ENCODE results near the gene CYTH2.
A peak's percentile ranks its signal among the peaks of the same experiment; 100 is the strongest.

Gene CYTH2

GRCh38 chr19:48508729-48509411 is 39.7 kb downstream of the CYTH2 start:
- H3K27ac ChIP-seq (ENCODE audit: extremely low read depth, low read depth, low read length), result no peak overlapping the region
- no peaks in the 10 kb centered on the region for H3K9me3 ChIP-seq (ENCODE audit: control insufficient read depth, insufficient read depth, low read depth, low read length)
- TF ChIP-seq HOXC10 (CRISPR knock-in tag; IDR thresholded peaks at IDR 0.05) (no peak), ZBTB49 (tag by site-specific recombination; IDR thresholded peaks at IDR 0.05; ENCODE audit: low read depth) (no peak), ZNF529 (tag by site-specific recombination; IDR thresholded peaks at IDR 0.05; ENCODE audit: insufficient replicate concordance) (no peak), ZNF510 (tag by site-specific recombination; IDR thresholded peaks at IDR 0.05; ENCODE audit: insufficient replicate concordance) (no peak), IKZF3 (tag by site-specific recombination; IDR thresholded peaks at IDR 0.05) (no peak), BCL11A (tag by site-specific recombination; IDR thresholded peaks at IDR 0.05; ENCODE audit: low read depth) (no peak), EGR2 (tag by site-specific recombination; IDR thresholded peaks at IDR 0.05; ENCODE audit: low read depth) (no peak)
- POLR2A ChIA-PET, result interaction anchor here (0.6 to 1.7 kb wide), 4 partner anchors 16 to 232 kb away, joined by 3 to 5 read pairs (median 4); partner anchors contain the start of gene RPL18
- H3K4me1 ChIP-seq (ENCODE audit: control insufficient read depth, insufficient read depth, low read length), result no peaks in the 10 kb centered on the region
- no peaks in the 10 kb centered on the region for H3K36me3 ChIP-seq (ENCODE audit: control insufficient read depth in 2 of 2, insufficient read depth in 1 of 2, low read length in 2 of 2)
- no peak overlapping the region for H3K4me3 ChIP-seq (ENCODE audit: low read depth, low read length)
- CTCF ChIA-PET, result interaction anchor here (0.5 to 8.2 kb wide), 5 partner anchors 18 to 154 kb away, joined by 3 to 272 read pairs (median 5); no protein-coding TSS in a partner anchor

- H3K27ac ChIP-seq (ENCODE audit: extremely low read depth, low read depth, low read length), result no peak overlapping the region
- H3K4me3 ChIP-seq (ENCODE audit: low read depth, low read length), result no peak overlapping the region
- H3K9me3 ChIP-seq (ENCODE audit: control insufficient read depth, insufficient read depth, low read depth, low read length), result no peaks in the 10 kb centered on the region
- H3K36me3 ChIP-seq (ENCODE audit: control insufficient read depth in 2 of 2, insufficient read depth in 1 of 2, low read length in 2 of 2), result no peaks in the 10 kb centered on the region
- no peaks in the 10 kb centered on the region for H3K4me1 ChIP-seq (ENCODE audit: control insufficient read depth, insufficient read depth, low read length)
- ChIA-PET CTCF (interaction anchor here (0.5 to 8.2 kb wide), 2 partner anchors 75 to 98 kb away, joined by 5 to 272 read pairs; no protein-coding TSS in a partner anchor), POLR2A (interaction anchor here (0.5 to 1.7 kb wide), 2 partner anchors 14 to 16 kb away, joined by 3 to 5 read pairs; no protein-coding TSS in a partner anchor)
- peak; percentile 58 for TF ChIP-seq SP2 (tag by site-specific recombination; IDR thresholded peaks at IDR 0.05)
- no peak for TF ChIP-seq ZNF37A (tag by site-specific recombination; IDR thresholded peaks at IDR 0.05)
Measured at GRCh38 chr19:48509467-48510194, 40.5 kb downstream of the CYTH2 start.

- no peaks in the 10 kb centered on the region for H3K36me3 ChIP-seq (ENCODE audit: control insufficient read depth in 2 of 2, insufficient read depth in 1 of 2, low read length in 2 of 2)
- H3K9me3 ChIP-seq (ENCODE audit: control insufficient read depth, insufficient read depth, low read depth, low read length), result no peaks in the 10 kb centered on the region
- ChIA-PET POLR2A (interaction anchor here (0.7 kb wide), 1 partner anchor 43 kb away, joined by 4 read pairs; no protein-coding TSS in a partner anchor), CTCF (interaction anchor here (0.5 to 8.2 kb wide), 2 partner anchors 40 to 74 kb away, joined by 3 to 272 read pairs; no protein-coding TSS in a partner anchor)
- no peak overlapping the region for H3K27ac ChIP-seq (ENCODE audit: extremely low read depth, low read depth, low read length)
- no peaks in the 10 kb centered on the region for H3K4me1 ChIP-seq (ENCODE audit: control insufficient read depth, insufficient read depth, low read length)
- H3K4me3 ChIP-seq (ENCODE audit: low read depth, low read length), result no peak overlapping the region
- TF ChIP-seq YY2 (tag by site-specific recombination; IDR thresholded peaks at IDR 0.05) (0 out of 2 replicates have a peak, but pooled peaks have one; percentile 28), ZBTB17 (tag by site-specific recombination; IDR thresholded peaks at IDR 0.05) (peak; percentile 40; the same call in 1 of the 2 replicates), ZNF76 (tag by site-specific recombination; IDR thresholded peaks at IDR 0.05; ENCODE audit: borderline replicate concordance, low read depth) (peak; percentile 99), ZNF624 (tag by site-specific recombination; IDR thresholded peaks at IDR 0.05) (no peak), ZBTB20 (tag by site-specific recombination; IDR thresholded peaks at IDR 0.05) (peak; percentile 50; the same call in 1 of the 2 replicates), SP3 (tag by site-specific recombination; IDR thresholded peaks at IDR 0.05) (peak; percentile 52), ZNF302 (tag by site-specific recombination; IDR thresholded peaks at IDR 0.05; ENCODE audit: low read depth) (no peak), ZNF423 (tag by site-specific recombination; IDR thresholded peaks at IDR 0.05) (no peak), ZNF549 (tag by site-specific recombination; IDR thresholded peaks at IDR 0.05) (no peak), ZNF335 (tag by site-specific recombination; conservative IDR thresholded peaks at IDR 0.05) (peak; percentile 89), ZNF174 (tag by site-specific recombination; IDR thresholded peaks at IDR 0.05) (no peak), ZFP3 (tag by site-specific recombination; IDR thresholded peaks at IDR 0.05; ENCODE audit: low read depth) (no peak), PATZ1 (tag by site-specific recombination; IDR thresholded peaks at IDR 0.05) (peak; percentile 51), KLF8 (tag by site-specific recombination; IDR thresholded peaks at IDR 0.05) (no peak)
Measured at GRCh38 chr19:48510421-48511268, 41.5 kb downstream of the CYTH2 start.

All from HEK293 (cell line).